ENCODE measurements around the gene TMEM239. TPM values are rescaled to one million over a fixed set of nuclear protein-coding genes. Genes with fewer than 3 reads are reported as not detected.

Gene TMEM239
- total RNA-seq, 4 donors from 2014 or later: 2.8 TPM; not detected in 3

DNA sequence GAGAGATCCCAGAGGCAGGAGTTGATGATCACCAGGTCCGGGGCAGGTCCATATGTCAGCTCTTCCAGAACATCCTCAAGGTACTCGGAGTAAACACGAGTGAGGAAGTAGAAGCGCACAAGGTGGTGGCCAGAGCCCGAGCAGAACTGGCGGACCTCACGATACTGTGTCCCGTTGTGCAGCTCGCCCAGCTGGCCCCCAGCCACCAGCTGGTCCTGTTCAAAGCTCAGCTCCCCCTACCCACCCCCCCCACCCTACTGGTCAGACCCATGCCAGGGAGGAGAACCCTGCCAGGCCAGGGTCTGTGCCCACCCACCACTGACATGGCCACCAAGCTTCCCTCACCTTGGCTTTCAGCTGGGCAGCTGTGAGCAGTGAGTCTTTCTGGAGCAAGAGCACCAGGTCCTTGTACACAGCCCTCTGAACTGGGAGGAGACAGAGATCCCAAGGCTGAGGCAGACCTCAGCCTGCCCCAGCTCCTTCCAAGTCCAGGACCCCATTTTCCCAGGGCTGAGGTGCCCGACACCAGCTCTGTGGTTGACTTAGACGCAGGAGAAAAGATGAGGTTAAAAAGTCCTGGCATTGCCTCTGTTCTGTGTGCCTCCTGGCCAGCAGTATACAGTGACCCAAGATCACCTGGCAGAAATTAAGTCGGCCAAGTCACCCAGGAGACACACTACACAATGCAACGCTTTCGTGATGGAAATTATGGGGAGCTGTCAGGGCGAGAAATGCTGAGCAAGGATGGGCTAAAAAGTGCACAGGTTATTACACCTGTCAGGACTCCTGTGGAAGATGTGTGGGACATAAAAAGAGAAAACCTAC, 22.9 kb downstream of the TMEM239 start:
- TF ChIP-seq, protein P1, sequence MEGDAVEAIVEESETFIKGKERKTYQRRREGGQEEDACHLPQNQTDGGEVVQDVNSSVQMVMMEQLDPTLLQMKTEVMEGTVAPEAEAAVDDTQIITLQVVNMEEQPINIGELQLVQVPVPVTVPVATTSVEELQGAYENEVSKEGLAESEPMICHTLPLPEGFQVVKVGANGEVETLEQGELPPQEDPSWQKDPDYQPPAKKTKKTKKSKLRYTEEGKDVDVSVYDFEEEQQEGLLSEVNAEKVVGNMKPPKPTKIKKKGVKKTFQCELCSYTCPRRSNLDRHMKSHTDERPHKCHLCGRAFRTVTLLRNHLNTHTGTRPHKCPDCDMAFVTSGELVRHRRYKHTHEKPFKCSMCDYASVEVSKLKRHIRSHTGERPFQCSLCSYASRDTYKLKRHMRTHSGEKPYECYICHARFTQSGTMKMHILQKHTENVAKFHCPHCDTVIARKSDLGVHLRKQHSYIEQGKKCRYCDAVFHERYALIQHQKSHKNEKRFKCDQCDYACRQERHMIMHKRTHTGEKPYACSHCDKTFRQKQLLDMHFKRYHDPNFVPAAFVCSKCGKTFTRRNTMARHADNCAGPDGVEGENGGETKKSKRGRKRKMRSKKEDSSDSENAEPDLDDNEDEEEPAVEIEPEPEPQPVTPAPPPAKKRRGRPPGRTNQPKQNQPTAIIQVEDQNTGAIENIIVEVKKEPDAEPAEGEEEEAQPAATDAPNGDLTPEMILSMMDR (IDR thresholded peaks at IDR 0.05): no peak
- TF ChIP-seq POLR2A (IDR thresholded peaks at IDR 0.05) (no peak), EP300 (IDR thresholded peaks at IDR 0.05) (no peak), POLR2AphosphoS5 (IDR thresholded peaks at IDR 0.05) (no peak)
- H3K9me3 ChIP-seq: no peaks in the 10 kb centered on the region
- H3K27ac ChIP-seq: no peak overlapping the region
- H3K36me3 ChIP-seq: peaks cover 12% of the 10 kb centered on the region
- H3K4me1 ChIP-seq: peaks cover 20% of the 10 kb centered on the region
- DNase-seq (ENCODE audit: low spot score in 2 of 2): no peak
- H3K4me3 ChIP-seq: peak overlapping the region; percentile 96
- H3K27me3 ChIP-seq: no peaks in the 10 kb centered on the region
- WGBS: 89% methylated on average over 15 of the region's 15 CpGs

GRCh38 chr20:2839732-2840137, 23.6 kb downstream of the TMEM239 start:
- H3K36me3 ChIP-seq: peaks cover 12% of the 10 kb centered on the region
- DNase-seq (ENCODE audit: low spot score in 2 of 2): no peak
- 82% methylated on average over 16 of the region's 21 CpGs for WGBS
- H3K27ac ChIP-seq: peak overlapping the region; percentile 86
- peaks cover 20% of the 10 kb centered on the region for H3K4me1 ChIP-seq
- H3K27me3 ChIP-seq: no peaks in the 10 kb centered on the region
- no peak for TF ChIP-seq POLR2A (IDR thresholded peaks at IDR 0.05)
- no peak for TF ChIP-seq POLR2AphosphoS5 (IDR thresholded peaks at IDR 0.05)
- TF ChIP-seq, protein P1 (IDR thresholded peaks at IDR 0.05): no peak
- TF ChIP-seq EP300 (IDR thresholded peaks at IDR 0.05): no peak
- H3K9me3 ChIP-seq: no peaks in the 10 kb centered on the region
- peak overlapping the region; percentile 96 for H3K4me3 ChIP-seq

GRCh38 chr20:2840138-2840966, 24.2 kb downstream of the TMEM239 start, which contains the start of the genes PCED1A and VPS16:
Gene PCED1A (minus strand): TSS chr20:2840655. CDS start chr20:2839912, 743 bp downstream.
Gene VPS16 (plus strand): TSS chr20:2840745. CDS start chr20:2840775, 30 bp downstream.
- H3K27ac ChIP-seq: peak within 1 kb of the TSS; percentile 86
- H3K36me3 ChIP-seq: peaks cover 10% of the 10 kb centered on the region
- TF ChIP-seq POLR2AphosphoS5 (IDR thresholded peaks at IDR 0.05) (peak; percentile 12 to 63 (median 55)), EP300 (IDR thresholded peaks at IDR 0.05) (no peak)
- no peaks in the 10 kb centered on the region for H3K9me3 ChIP-seq
- peaks cover 20% of the 10 kb centered on the region for H3K4me1 ChIP-seq
- H3K4me3 ChIP-seq: peak within 1 kb of the TSS; percentile 96
- H3K27me3 ChIP-seq: no peaks in the 10 kb centered on the region
- 0% methylated on average over 3 of the region's 98 CpGs for WGBS
- peak; percentile 89 to 93 for DNase-seq (ENCODE audit: low spot score in 2 of 2)

DNA sequence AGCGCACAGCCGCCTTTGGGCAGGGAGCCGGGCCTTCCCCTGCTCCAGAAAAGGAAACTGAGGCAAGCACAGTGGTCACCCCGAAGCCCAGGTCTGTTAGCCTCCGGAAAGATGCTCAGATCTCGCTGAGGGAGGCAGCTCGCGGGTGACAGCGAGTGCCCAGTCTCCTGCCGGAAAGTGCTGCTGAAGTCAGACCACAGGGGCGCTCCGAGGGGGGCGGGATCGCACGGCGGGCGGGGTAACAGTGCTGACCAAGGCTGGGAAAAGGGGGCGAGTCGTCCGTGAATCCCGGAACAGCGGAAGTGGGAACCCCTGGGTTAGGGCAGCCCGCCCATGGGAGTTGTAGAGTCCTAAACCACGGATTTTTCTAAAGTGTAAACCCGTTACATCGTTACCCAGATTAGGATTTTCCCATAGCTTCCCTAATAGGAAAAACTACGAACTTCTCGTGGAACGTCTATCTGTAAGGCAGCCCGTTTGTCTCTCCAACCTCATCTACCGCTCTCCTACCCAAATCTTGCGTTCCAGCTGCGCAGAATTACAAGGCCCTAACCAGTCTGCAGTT, 24.9 kb downstream of the TMEM239 start:
- peak; percentile 89 to 91 for DNase-seq (ENCODE audit: low spot score in 2 of 2)
- Histone ChIP-seq H3K36me3 (peaks cover 4% of the 10 kb centered on the region), H3K27ac (peak overlapping the region; percentile 86), H3K4me1 (peaks cover 20% of the 10 kb centered on the region), H3K9me3 (no peaks in the 10 kb centered on the region), H3K27me3 (no peaks in the 10 kb centered on the region), H3K4me3 (peak overlapping the region; percentile 96)
- TF ChIP-seq, protein P1 (IDR thresholded peaks at IDR 0.05): no peak
- TF ChIP-seq POLR2AphosphoS5 (IDR thresholded peaks at IDR 0.05) (no peak), POLR2A (IDR thresholded peaks at IDR 0.05) (no peak), EP300 (IDR thresholded peaks at IDR 0.05) (no peak)
- WGBS: 11% methylated on average over 16 of the region's 33 CpGs

GRCh38 chr20:2845607-2846006, 29.4 kb downstream of the TMEM239 start:
- 93% methylated on average over 2 of the region's 2 CpGs for WGBS
- H3K36me3 ChIP-seq: no peaks in the 10 kb centered on the region
- no peak overlapping the region for H3K27ac ChIP-seq
- no peak for DNase-seq (ENCODE audit: low spot score in 2 of 2)
- no peaks in the 10 kb centered on the region for H3K27me3 ChIP-seq
- TF ChIP-seq POLR2AphosphoS5 (IDR thresholded peaks at IDR 0.05): no peak
- TF ChIP-seq, protein P1 (IDR thresholded peaks at IDR 0.05): no peak
- TF ChIP-seq POLR2A (IDR thresholded peaks at IDR 0.05): no peak
- TF ChIP-seq EP300 (IDR thresholded peaks at IDR 0.05): no peak
- no peaks in the 10 kb centered on the region for H3K9me3 ChIP-seq
- H3K4me1 ChIP-seq: peaks cover 10% of the 10 kb centered on the region
- H3K4me3 ChIP-seq: no peak overlapping the region
